IMR-90 (cell line): ENCODE results near the gene SERPINB5. TPM values are rescaled to one million over a fixed set of nuclear protein-coding genes. Genes with fewer than 3 reads are reported as not detected.

Source experiments
- ATAC-seq: fragments of 200-7000 bp; cut with Tn5 transposase; 2 replicates; pipeline ENCODE4 v1.9.1; 2020; ENCODE audit warnings: low read depth, mild to moderate bottlenecking, moderate library complexity
- BruUV-seq: library from RNA; stranded (reverse); fragments of 400-500 nt; replicated peaks from 2 replicates; lab custom pipeline; 2021; lab: Mats Ljungman, UMichigan
- CTCF ChIA-PET: fragments of 300-600 bp; formaldehyde crosslinking; extraction: SDS; loops from one replicate; lab custom pipeline; 2021; ENCODE audit warnings: antibody characterized with exemption; lab: Yijun Ruan, JAX
- POLR2A ChIA-PET: fragments of 300-600 bp; sonication (Branson Sonifier 250); formaldehyde crosslinking; loops from one replicate; lab custom pipeline; 2022; ENCODE audit warnings: antibody characterized with exemption; ENCODE audit not compliant: unreplicated experiment; lab: Charles Lee
- DNase-seq: peaks from one replicate; pipeline ENCODE4 v3.0.0; 2013
- H2AFZ ChIP-seq: replicated peaks from 2 replicates; pipeline ENCODE3; 2013; ENCODE audit warnings: low read length, mild to moderate bottlenecking; ENCODE audit not compliant: poor library complexity
- H2AK5ac ChIP-seq: 2 replicates; pipeline ENCODE4 v1.6.1; 2013; ENCODE audit warnings: low read depth, low read length, inconsistent platforms
- H2AK9ac ChIP-seq: replicated peaks from 2 replicates; pipeline ENCODE3; 2013; ENCODE audit warnings: mild to moderate bottlenecking, low read depth, low read length, moderate library complexity; ENCODE audit not compliant: poor library complexity
- H2BK120ac ChIP-seq: 2 replicates; pipeline ENCODE4 v1.6.1; 2013; ENCODE audit warnings: low read depth, low read length, inconsistent platforms
- H2BK15ac ChIP-seq: 3 replicates; pipeline ENCODE4 v1.6.1; 2013; ENCODE audit warnings: low read depth, low read length, inconsistent platforms
- H2BK20ac ChIP-seq: 2 replicates; pipeline ENCODE4 v1.6.1; 2013; ENCODE audit warnings: low read depth, mild to moderate bottlenecking, inconsistent platforms, low read length, moderate library complexity
- H2BK5ac ChIP-seq: 2 replicates; pipeline ENCODE4 v1.6.1; 2013; ENCODE audit warnings: mild to moderate bottlenecking, low read depth, low read length, inconsistent platforms; ENCODE audit not compliant: poor library complexity, severe bottlenecking
- H3K14ac ChIP-seq: replicated peaks from 2 replicates; pipeline ENCODE4 v1.6.1; 2013; ENCODE audit warnings: low read depth, low read length, inconsistent platforms
- H3K18ac ChIP-seq: 2 replicates; pipeline ENCODE4 v1.6.1; 2013; ENCODE audit warnings: low read depth, low read length, control low read depth
- H3K23ac ChIP-seq: 2 replicates; pipeline ENCODE4 v1.6.1; 2013; ENCODE audit warnings: low read depth, low read length, inconsistent platforms
- H3K27ac ChIP-seq: 2 replicates; pipeline ENCODE4 v1.5.1; 2013; ENCODE audit warnings: mild to moderate bottlenecking, control low read depth, low read length; ENCODE audit not compliant: insufficient read depth
- H3K27me3 ChIP-seq: 2 replicates; pipeline ENCODE4 v1.6.1; 2013; ENCODE audit warnings: low read length; ENCODE audit not compliant: control insufficient read depth, insufficient read depth
- H3K36me3 ChIP-seq: 2 replicates; pipeline ENCODE4 v1.6.1; 2013; ENCODE audit warnings: low read length, mixed read lengths; ENCODE audit not compliant: control insufficient read depth, insufficient read depth
- H3K4ac ChIP-seq: 2 replicates; pipeline ENCODE4 v1.6.1; 2013; ENCODE audit warnings: low read depth, low read length, inconsistent platforms
- H3K4me1 ChIP-seq: 2 replicates; pipeline ENCODE4 v1.6.1; 2013; ENCODE audit warnings: low read length, mixed read lengths; ENCODE audit not compliant: control insufficient read depth, insufficient read depth
- H3K4me2 ChIP-seq: 2 replicates; pipeline ENCODE4 v1.6.1; 2013; ENCODE audit warnings: low read depth, mild to moderate bottlenecking, control low read depth, low read length, moderate library complexity
- H3K4me3 ChIP-seq: 2 replicates; pipeline ENCODE4 v1.5.1; 2013; ENCODE audit warnings: low read depth, mild to moderate bottlenecking, control low read depth, low read length, moderate library complexity; ENCODE audit not compliant: insufficient read depth
- H3K56ac ChIP-seq: 2 replicates; pipeline ENCODE4 v1.6.1; 2013; ENCODE audit warnings: low read length, inconsistent platforms; ENCODE audit not compliant: insufficient read depth; ENCODE audit errors: extremely low read depth
- H3K79me1 ChIP-seq, 2 experiments: 2 replicates each; pipeline ENCODE4 v1.6.1; 2013; ENCODE audit warnings: low read length in 2 of 2, inconsistent platforms in 1 of 2, low read depth in 1 of 2
- H3K9ac ChIP-seq: 2 replicates; pipeline ENCODE4 v1.6.1; 2013; ENCODE audit warnings: low read depth, low read length, control low read depth
- H3K9me1 ChIP-seq: 2 replicates; pipeline ENCODE4 v1.6.1; 2013; ENCODE audit warnings: low read length, inconsistent platforms; ENCODE audit not compliant: insufficient read depth
- H3K9me3 ChIP-seq: 2 replicates; pipeline ENCODE4 v1.6.1; 2013; ENCODE audit warnings: low read length; ENCODE audit not compliant: control insufficient read depth, insufficient read depth
- H4K20me1 ChIP-seq: 2 replicates; pipeline ENCODE4 v1.6.1; 2013; ENCODE audit warnings: low read length, inconsistent platforms; ENCODE audit not compliant: insufficient read depth
- H4K5ac ChIP-seq: 2 replicates; pipeline ENCODE4 v1.6.1; 2013; ENCODE audit warnings: mild to moderate bottlenecking, low read depth, low read length, control low read depth
- H4K8ac ChIP-seq, 2 experiments: 2 replicates each; pipeline ENCODE4 v1.6.1; 2013; ENCODE audit warnings: low read depth in 2 of 2, low read length in 2 of 2, control low read depth in 1 of 2, inconsistent platforms in 1 of 2
- H4K91ac ChIP-seq: 2 replicates; pipeline ENCODE4 v1.6.1; 2013; ENCODE audit warnings: low read depth, low read length, inconsistent platforms; ENCODE audit not compliant: insufficient read depth
- BHLHE40 ChIP-seq: fragments of 150-350 bp; IDR thresholded peaks from 2 replicates; pipeline ENCODE4 v1.6.1; 2016; ENCODE audit warnings: mild to moderate bottlenecking, low read depth, low read length
- CHD1 ChIP-seq: IDR thresholded peaks from 2 replicates; pipeline ENCODE4 v1.6.1; 2012; ENCODE audit warnings: low read depth, low read length, improper control_type of control experiment
- ELK1 ChIP-seq: fragments of 150-350 bp; IDR thresholded peaks from 2 replicates; pipeline ENCODE4 v1.6.1; 2016; ENCODE audit warnings: low read depth, mild to moderate bottlenecking, low read length, moderate library complexity, borderline replicate concordance
- FOS ChIP-seq: fragments of 150-350 bp; IDR thresholded peaks from 2 replicates; pipeline ENCODE4 v1.6.1; 2016; ENCODE audit warnings: low read depth, low read length
- MAFK ChIP-seq: IDR thresholded peaks from 2 replicates; pipeline ENCODE4 v1.6.1; 2012; ENCODE audit warnings: low read depth, low read length, improper control_type of control experiment
- MAZ ChIP-seq: IDR thresholded peaks from 2 replicates; pipeline ENCODE4 v1.6.1; 2012; ENCODE audit warnings: low read depth, mild to moderate bottlenecking, low read length, improper control_type of control experiment, moderate library complexity, borderline replicate concordance
- MXI1 ChIP-seq: IDR thresholded peaks from 2 replicates; pipeline ENCODE4 v1.6.1; 2012; ENCODE audit warnings: low read depth, mild to moderate bottlenecking, low read length, moderate library complexity, borderline replicate concordance
- NFE2L2 ChIP-seq: fragments of 150-350 bp; IDR thresholded peaks from 2 replicates; pipeline ENCODE4 v1.6.1; 2016; ENCODE audit warnings: low read depth, mild to moderate bottlenecking, low read length
- POLR2A ChIP-seq: IDR thresholded peaks from 2 replicates; pipeline ENCODE4 v1.6.1; 2012; ENCODE audit warnings: mild to moderate bottlenecking, low read depth, low read length
- RCOR1 ChIP-seq: IDR thresholded peaks from 2 replicates; pipeline ENCODE4 v1.6.1; 2012; ENCODE audit warnings: mild to moderate bottlenecking, low read length, improper control_type of control experiment; ENCODE audit not compliant: insufficient replicate concordance
- RFX5 ChIP-seq: IDR thresholded peaks from 2 replicates; pipeline ENCODE4 v1.8.0; 2012; ENCODE audit warnings: low read depth, mild to moderate bottlenecking, low read length, moderate library complexity
- SMC3 ChIP-seq: fragments of 150-350 bp; IDR thresholded peaks from 2 replicates; pipeline ENCODE4 v1.6.1; 2016; ENCODE audit warnings: low read depth, mild to moderate bottlenecking, antibody characterized with exemption, low read length, moderate library complexity
- WGBS, 2 experiments: methylation state at CpG; one replicate each; pipeline versions ENCODE4 v1.1.5 to v1.1.7; 2013; ENCODE audit warnings: missing lambda C conversion rate in 2 of 2; ENCODE audit not compliant: insufficient read length in 1 of 2; ENCODE audit errors: extremely low coverage in 2 of 2; 5-methylcytosine and 5-hydroxymethylcytosine counted together
- dilution Hi-C: fragments of 300-500 bp; cut with HindIII; formaldehyde crosslinking; loops from one replicate; pipeline ENCODE4 v1.14.3; 2018; ENCODE audit warnings: low sequenced_read_pairs; ENCODE audit not compliant: unreplicated experiment
- in situ Hi-C: fragments of 300-500 bp; cut with MboI; formaldehyde crosslinking; loops from 3 replicates; pipeline ENCODE4 v1.14.3; 2019; ENCODE audit warnings: low sequenced_read_pairs, inconsistent platforms, mixed read lengths
- intact Hi-C: fragments of 100-400 bp; cut with micrococcal nuclease; formaldehyde crosslinking; loops from 2 replicates; pipeline ENCODE4 v1.10.0; 2022
- polyA plus RNA-seq, 3 experiments: library from polyadenylated mRNA; depleted of rRNA; stranded (reverse); fragments of >200 nt; gene quantifications; 2 replicates each; pipeline ENCODE4 v1.2.3, GENCODE V29; 2012; ENCODE audit warnings: low replicate concordance in 1 of 3
- total RNA-seq: library from RNA; depleted of rRNA; stranded (reverse); fragments of >200 nt; gene quantifications from 2 replicates; pipeline ENCODE4 v1.2.3, GENCODE V29; 2012
- TF ChIP-seq, protein P1 (sequence below): conservative IDR thresholded peaks from 2 replicates; pipeline ENCODE4 v1.5.1; 2012; ENCODE audit warnings: mild to moderate bottlenecking, low read depth, low read length, improper control_type of control experiment
- TF ChIP-seq, protein P2 (sequence below): fragments of 150-350 bp; IDR thresholded peaks from 2 replicates; pipeline ENCODE4 v1.6.1; 2017; ENCODE audit warnings: mild to moderate bottlenecking, antibody characterized with exemption, low read length, low read depth

The SERPINB5 gene
- total and polyA plus RNA-seq, 2 of the 4 experiments (the other 2 are of a cell fraction): not detected

DNA sequence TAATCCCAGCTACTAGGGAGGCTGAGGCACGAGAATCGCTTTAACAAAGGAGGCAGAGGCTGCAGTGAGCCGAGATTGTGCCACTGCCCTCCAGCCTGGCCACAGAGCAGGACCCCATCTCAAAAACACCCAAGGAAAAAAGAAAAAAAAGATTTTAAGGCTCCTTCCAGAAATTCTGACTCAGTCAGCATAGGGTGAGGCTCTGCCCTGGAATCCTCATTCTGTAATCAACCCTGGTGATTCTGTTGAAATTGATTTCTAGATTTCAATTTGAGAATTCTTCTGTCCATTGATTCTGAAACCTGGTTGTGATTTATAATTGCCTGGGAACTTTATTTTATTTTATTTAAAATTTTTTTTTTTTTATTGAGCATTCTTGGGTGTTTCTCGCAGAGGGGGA, 27.3 kb upstream of the SERPINB5 start:
- Histone ChIP-seq H3K14ac (no peak overlapping the region), H2AK5ac (no peak overlapping the region), H4K20me1 (no peaks in the 10 kb centered on the region), H4K5ac (no peak overlapping the region), H3K79me1 (no peaks in the 10 kb centered on the region), H3K9me3 (no peaks in the 10 kb centered on the region), H4K8ac (no peak overlapping the region), H2AFZ (no peak overlapping the region), H3K4me1 (no peaks in the 10 kb centered on the region), H2AK9ac (no peak overlapping the region), H2BK5ac (no peak overlapping the region), H3K4ac (no peak overlapping the region), H3K23ac (no peak overlapping the region), H3K36me3 (no peaks in the 10 kb centered on the region; the same call in 1 of the 2 replicates), H2BK20ac (no peak overlapping the region), H3K56ac (no peak overlapping the region), H3K18ac (no peak overlapping the region), H2BK120ac (no peak overlapping the region), H3K27ac (no peak overlapping the region), H3K4me2 (no peak overlapping the region), H4K91ac (no peak overlapping the region), H2BK15ac (no peak overlapping the region), H3K9ac (no peak overlapping the region), H3K4me3 (no peak overlapping the region), H3K27me3 (no peaks in the 10 kb centered on the region), H3K9me1 (no peaks in the 10 kb centered on the region; the same call in 1 of the 2 replicates)
- ATAC-seq (no peak), DNase-seq (no peak)
- TF ChIP-seq NFE2L2: no peak
- no peak for TF ChIP-seq FOS
- TF ChIP-seq BHLHE40: no peak
- TF ChIP-seq MXI1: no peak
- no peak for TF ChIP-seq ELK1
- no peak for TF ChIP-seq SMC3
- TF ChIP-seq MAFK: no peak
- TF ChIP-seq CHD1: no peak
- no peak for TF ChIP-seq POLR2A
- TF ChIP-seq RCOR1: no peak
- TF ChIP-seq, protein P1, sequence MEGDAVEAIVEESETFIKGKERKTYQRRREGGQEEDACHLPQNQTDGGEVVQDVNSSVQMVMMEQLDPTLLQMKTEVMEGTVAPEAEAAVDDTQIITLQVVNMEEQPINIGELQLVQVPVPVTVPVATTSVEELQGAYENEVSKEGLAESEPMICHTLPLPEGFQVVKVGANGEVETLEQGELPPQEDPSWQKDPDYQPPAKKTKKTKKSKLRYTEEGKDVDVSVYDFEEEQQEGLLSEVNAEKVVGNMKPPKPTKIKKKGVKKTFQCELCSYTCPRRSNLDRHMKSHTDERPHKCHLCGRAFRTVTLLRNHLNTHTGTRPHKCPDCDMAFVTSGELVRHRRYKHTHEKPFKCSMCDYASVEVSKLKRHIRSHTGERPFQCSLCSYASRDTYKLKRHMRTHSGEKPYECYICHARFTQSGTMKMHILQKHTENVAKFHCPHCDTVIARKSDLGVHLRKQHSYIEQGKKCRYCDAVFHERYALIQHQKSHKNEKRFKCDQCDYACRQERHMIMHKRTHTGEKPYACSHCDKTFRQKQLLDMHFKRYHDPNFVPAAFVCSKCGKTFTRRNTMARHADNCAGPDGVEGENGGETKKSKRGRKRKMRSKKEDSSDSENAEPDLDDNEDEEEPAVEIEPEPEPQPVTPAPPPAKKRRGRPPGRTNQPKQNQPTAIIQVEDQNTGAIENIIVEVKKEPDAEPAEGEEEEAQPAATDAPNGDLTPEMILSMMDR: no peak
- no peak for TF ChIP-seq RFX5
- TF ChIP-seq MAZ: no peak
- TF ChIP-seq, protein P2, sequence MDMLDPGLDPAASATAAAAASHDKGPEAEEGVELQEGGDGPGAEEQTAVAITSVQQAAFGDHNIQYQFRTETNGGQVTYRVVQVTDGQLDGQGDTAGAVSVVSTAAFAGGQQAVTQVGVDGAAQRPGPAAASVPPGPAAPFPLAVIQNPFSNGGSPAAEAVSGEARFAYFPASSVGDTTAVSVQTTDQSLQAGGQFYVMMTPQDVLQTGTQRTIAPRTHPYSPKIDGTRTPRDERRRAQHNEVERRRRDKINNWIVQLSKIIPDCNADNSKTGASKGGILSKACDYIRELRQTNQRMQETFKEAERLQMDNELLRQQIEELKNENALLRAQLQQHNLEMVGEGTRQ: no peak
- dilution Hi-C loops: no loop called here
- ChIA-PET CTCF (no interaction called here), POLR2A (no interaction called here)
- BruUV-seq: no TSS peak
- intact Hi-C loops: no loop called here
- in situ Hi-C loops: no loop called here
- no CpG with 5 or more reads among the region's 4 CpGs for WGBS, 2 experiments
